HCT116 (cell line): Measurements from ENCODE around the gene ASB9. TPM values are rescaled to one million over a fixed set of nuclear protein-coding genes. Genes with fewer than 3 reads are reported as not detected.

Experiments
- ATAC-seq: fragments of 200-7000 bp; cut with Tn5 transposase; 2 replicates; pipeline ENCODE4 v1.9.1; 2020; ENCODE audit warnings: mild to moderate bottlenecking, moderate library complexity
- BruUV-seq: library from RNA; stranded (reverse); fragments of 400-500 nt; replicated peaks from 2 replicates; lab custom pipeline; 2021; lab: Mats Ljungman, UMichigan
- CTCF ChIA-PET: fragments of 300-600 bp; sonication (Branson Sonifier 250); formaldehyde crosslinking; loops from one replicate; lab custom pipeline; 2021; ENCODE audit warnings: antibody characterized with exemption; lab: Charles Lee
- POLR2A ChIA-PET: fragments of 300-600, 350-600 bp; sonication (Branson Sonifier 250); formaldehyde crosslinking; loops from one replicate; lab custom pipeline; 2021; ENCODE audit warnings: antibody characterized with exemption; lab: Charles Lee
- RAD21 ChIA-PET, 2 experiments: fragments of 300-600 bp; sonication (Branson Sonifier 250); formaldehyde crosslinking; loops; one replicate each; lab custom pipeline; 2023; ENCODE audit warnings: low total read pairs in 2 of 2; ENCODE audit not compliant: uncharacterized antibody in 2 of 2, unreplicated experiment in 2 of 2, low non-redundant PET in 1 of 2; lab: Charles Lee
- DNase-seq: peaks from one replicate; pipeline ENCODE4 v3.0.0-alpha.2; 2010; ENCODE audit warnings: low read depth, low spot score
- H2AFZ ChIP-seq: fragments of 200-600 bp; shearing (Covaris generic), sonication (generic); 2 replicates; pipeline ENCODE4 v1.6.1; 2017; ENCODE audit warnings: low read depth, mixed run types, mixed read lengths, antibody characterized with exemption, low read length; ENCODE audit not compliant: poor library complexity, severe bottlenecking
- H3K27ac ChIP-seq: 2 replicates; pipeline ENCODE4 v1.5.1; 2012; ENCODE audit warnings: low read depth, low read length
- H3K27me3 ChIP-seq: fragments of 200-600 bp; sonication (generic); 2 replicates; pipeline ENCODE4 v1.6.1; 2016; ENCODE audit warnings: mixed run types, low read length, mixed read lengths; ENCODE audit not compliant: insufficient read depth
- H3K36me3 ChIP-seq, 2 experiments: fragments of 200-500 bp in 1 of 2; fragments of 200-600 bp in 1 of 2; sonication (Bioruptor generic) in 1 of 2; sonication (generic) in 1 of 2; 2 replicates each; pipeline versions ENCODE4 v1.5.1 to v1.6.1; 2014 to 2016; ENCODE audit warnings: low read length in 2 of 2, inconsistent platforms in 1 of 2, mixed read lengths in 1 of 2, mixed run types in 1 of 2; ENCODE audit not compliant: insufficient read depth in 2 of 2, control insufficient read depth in 1 of 2
- H3K4me1 ChIP-seq, 2 experiments: fragments of 200-600 bp in 1 of 2; sonication (generic) in 1 of 2; 2 replicates each; pipeline versions ENCODE4 v1.5.1 to v1.6.1; 2012 to 2017; ENCODE audit warnings: low read length in 2 of 2, inconsistent platforms in 1 of 2, mild to moderate bottlenecking in 1 of 2, mixed read lengths in 1 of 2, mixed run types in 1 of 2, moderate library complexity in 1 of 2; ENCODE audit not compliant: insufficient read depth in 2 of 2, control insufficient read depth in 1 of 2
- H3K4me2 ChIP-seq: fragments of 200-600 bp; sonication (generic); 2 replicates; pipeline ENCODE4 v1.6.1; 2017; ENCODE audit warnings: mixed run types, low read length, mixed read lengths
- H3K4me3 ChIP-seq, 2 experiments: fragments of 200-600 bp in 1 of 2; sonication (generic) in 1 of 2; replicated peaks in 1 of 2; 2 replicates each; pipeline ENCODE4 v1.5.1; 2011 to 2016; ENCODE audit warnings: low read length in 2 of 2, control low read depth in 1 of 2, low read depth in 1 of 2, mild to moderate bottlenecking in 1 of 2, mixed read lengths in 1 of 2, mixed run types in 1 of 2
- H3K79me2 ChIP-seq: fragments of 200-600 bp; sonication (generic); 2 replicates; pipeline ENCODE4 v1.6.1; 2017; ENCODE audit warnings: mild to moderate bottlenecking, mixed run types, low read length, moderate library complexity, mixed read lengths; ENCODE audit not compliant: insufficient read depth
- H3K9ac ChIP-seq: fragments of 200-600 bp; sonication (generic); 2 replicates; pipeline ENCODE4 v1.6.1; 2016; ENCODE audit warnings: low read length, mixed read lengths
- H3K9me2 ChIP-seq: fragments of 200-600 bp; sonication (generic), shearing (Covaris generic); 2 replicates; pipeline ENCODE4 v1.6.1; 2017; ENCODE audit warnings: mixed run types, mild to moderate bottlenecking, moderate library complexity; ENCODE audit not compliant: insufficient read depth
- H3K9me3 ChIP-seq, 2 experiments: fragments of 200-500 bp in 1 of 2; fragments of 200-600 bp in 1 of 2; sonication (Bioruptor generic) in 1 of 2; sonication (generic) in 1 of 2; 2 replicates each; pipeline ENCODE4 v1.6.1; 2014 to 2017; ENCODE audit warnings: low read length in 2 of 2, mixed read lengths in 2 of 2, inconsistent platforms in 1 of 2, low read depth in 1 of 2, mild to moderate bottlenecking in 1 of 2, mixed run types in 1 of 2, moderate library complexity in 1 of 2; ENCODE audit not compliant: control insufficient read depth in 1 of 2, insufficient read depth in 1 of 2
- H4K20me1 ChIP-seq: fragments of 200-600 bp; sonication (generic), shearing (Covaris generic); 2 replicates; pipeline ENCODE4 v1.6.1; 2017; ENCODE audit warnings: mixed run types, mild to moderate bottlenecking, moderate library complexity; ENCODE audit not compliant: insufficient read depth
- CBX3 ChIP-seq: IDR thresholded peaks from 2 replicates; pipeline ENCODE4 v1.6.1; 2012; ENCODE audit warnings: low read depth
- CEBPB ChIP-seq: IDR thresholded peaks from 2 replicates; pipeline ENCODE4 v1.6.1; 2012; ENCODE audit warnings: low read depth
- CTCF ChIP-seq, 3 experiments: fragments of 200-600 bp in 1 of 3; sonication (generic) in 1 of 3; IDR thresholded peaks in 2 of 3; conservative IDR thresholded peaks in 1 of 3; 2 replicates each; pipeline ENCODE4 v1.5.1; 2012 to 2017; ENCODE audit warnings: low read depth in 2 of 3, low read length in 2 of 3, antibody characterized with exemption in 1 of 3, borderline replicate concordance in 1 of 3, control low read depth in 1 of 3, mild to moderate bottlenecking in 1 of 3, mixed read lengths in 1 of 3, mixed run types in 1 of 3, moderate library complexity in 1 of 3; ENCODE audit not compliant: insufficient read depth in 1 of 3
- ELF1 ChIP-seq: IDR thresholded peaks from 2 replicates; pipeline ENCODE4 v1.6.1; 2012; ENCODE audit warnings: low read depth, borderline replicate concordance
- EZH2 ChIP-seq: fragments of 200-600 bp; sonication (generic); IDR thresholded peaks from 2 replicates; pipeline ENCODE4 v1.6.1; 2017; ENCODE audit warnings: antibody characterized with exemption, mixed run types
- EZH2phosphoT487 ChIP-seq: fragments of 200-600 bp; IDR thresholded peaks from 2 replicates; pipeline ENCODE4 v1.6.1; 2018; ENCODE audit warnings: antibody characterized with exemption, borderline replicate concordance
- FOSL1 ChIP-seq: IDR thresholded peaks from 2 replicates; pipeline ENCODE4 v1.6.1; 2012; ENCODE audit warnings: low read depth
- JUND ChIP-seq: IDR thresholded peaks from 2 replicates; pipeline ENCODE4 v1.6.1; 2012
- POLR2A ChIP-seq: IDR thresholded peaks from 2 replicates; pipeline ENCODE4 v1.7.0; 2011; ENCODE audit warnings: borderline replicate concordance; ENCODE audit not compliant: insufficient read depth, insufficient read length; ENCODE audit errors: extremely low read depth
- POLR2AphosphoS5 ChIP-seq: IDR thresholded peaks from 2 replicates; pipeline ENCODE4 v1.6.1; 2011; ENCODE audit warnings: mild to moderate bottlenecking, low read depth, low read length, moderate library complexity
- RAD21 ChIP-seq: IDR thresholded peaks from 2 replicates; pipeline ENCODE4 v1.6.1; 2012; ENCODE audit warnings: low read depth, mild to moderate bottlenecking
- SIN3A ChIP-seq: IDR thresholded peaks from 2 replicates; pipeline ENCODE4 v1.6.1; 2012; ENCODE audit warnings: low read depth
- SP1 ChIP-seq: IDR thresholded peaks from 2 replicates; pipeline ENCODE4 v1.6.1; 2012; ENCODE audit warnings: low read depth
- SRF ChIP-seq: IDR thresholded peaks from 2 replicates; pipeline ENCODE4 v1.6.1; 2012; ENCODE audit warnings: low read depth
- TCF7L2 ChIP-seq: IDR thresholded peaks from 2 replicates; pipeline ENCODE4 v1.7.0; 2011; ENCODE audit warnings: borderline replicate concordance, inconsistent platforms; ENCODE audit not compliant: insufficient read depth, insufficient read length; ENCODE audit errors: extremely low read depth
- YY1 ChIP-seq: IDR thresholded peaks from 2 replicates; pipeline ENCODE4 v1.6.1; 2011; ENCODE audit warnings: low read length, low read depth, moderate library complexity, mild to moderate bottlenecking; ENCODE audit not compliant: insufficient replicate concordance; ENCODE audit errors: extremely low read depth
- ZBTB33 ChIP-seq: IDR thresholded peaks from 2 replicates; pipeline ENCODE4 v1.6.1; 2011; ENCODE audit warnings: mild to moderate bottlenecking, low read length, moderate library complexity; ENCODE audit not compliant: insufficient replicate concordance; ENCODE audit errors: extremely low read depth
- ZNF274 ChIP-seq: fragments of 200-500 bp; sonication (Bioruptor generic); IDR thresholded peaks from 2 replicates; pipeline ENCODE4 v1.6.1; 2014; ENCODE audit warnings: mild to moderate bottlenecking, low read depth, low read length, inconsistent platforms
- intact Hi-C: fragments of 100-400 bp; cut with micrococcal nuclease; formaldehyde crosslinking; loops from 2 replicates; pipeline ENCODE4 v1.10.0; 2022
- total RNA-seq: library from RNA; stranded (reverse); gene quantifications from one replicate; pipeline ENCODE4 v1.2.1, GENCODE V29; 2021; ENCODE audit not compliant: unreplicated experiment
- TF ChIP-seq, protein P1 (sequence below): IDR thresholded peaks from 2 replicates; pipeline ENCODE4 v1.6.1; 2012
- TF ChIP-seq, protein P2 (sequence below): IDR thresholded peaks from 2 replicates; pipeline ENCODE4 v1.6.1; 2012

Gene ASB9
- total RNA-seq, 1 experiment from 2014 or later, result 2.9 TPM

GRCh38 chrX:15235001-15235400 lies 34.9 kb downstream of the ASB9 start:
- TF ChIP-seq SRF (no peak), YY1 (no peak), POLR2AphosphoS5 (no peak), SP1 (no peak), ZBTB33 (no peak), EZH2 (no peak), CTCF (IDR thresholded peaks at IDR 0.05 in 2 of 3, conservative IDR thresholded peaks at IDR 0.05 in 1 of 3; ENCODE audit: borderline replicate concordance in 1 of 3, insufficient read depth in 1 of 3, low read depth in 2 of 3, low read length in 2 of 3) (no peak), ZNF274 (no peak), CEBPB (no peak), CBX3 (no peak), SIN3A (no peak), RAD21 (no peak), TCF7L2 (no peak), EZH2phosphoT487 (no peak), FOSL1 (no peak), JUND (no peak), POLR2A (no peak), ELF1 (no peak)
- TF ChIP-seq, protein P1, sequence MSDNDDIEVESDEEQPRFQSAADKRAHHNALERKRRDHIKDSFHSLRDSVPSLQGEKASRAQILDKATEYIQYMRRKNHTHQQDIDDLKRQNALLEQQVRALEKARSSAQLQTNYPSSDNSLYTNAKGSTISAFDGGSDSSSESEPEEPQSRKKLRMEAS, result no peak
- TF ChIP-seq, protein P2, sequence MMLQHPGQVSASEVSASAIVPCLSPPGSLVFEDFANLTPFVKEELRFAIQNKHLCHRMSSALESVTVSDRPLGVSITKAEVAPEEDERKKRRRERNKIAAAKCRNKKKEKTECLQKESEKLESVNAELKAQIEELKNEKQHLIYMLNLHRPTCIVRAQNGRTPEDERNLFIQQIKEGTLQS, result no peak
- Histone ChIP-seq H3K79me2 (no peaks in the 10 kb centered on the region), H3K4me1 (peaks cover 0 to 4% of the 10 kb centered on the region in 2 experiments; a peak in 1 of 4 replicates), H3K36me3 (no peaks in the 10 kb centered on the region), H3K9ac (no peak overlapping the region), H3K27me3 (no peaks in the 10 kb centered on the region), H3K4me2 (no peak overlapping the region), H2AFZ (no peak overlapping the region), H3K4me3 (no peak overlapping the region), H3K27ac (no peak overlapping the region), H4K20me1 (no peaks in the 10 kb centered on the region), H3K9me3 (no peaks in the 10 kb centered on the region), H3K9me2 (no peaks in the 10 kb centered on the region)
- RAD21 ChIA-PET, result no interaction called here
- CTCF ChIA-PET, result no interaction called here
- no TSS peak for BruUV-seq
- POLR2A ChIA-PET, result no interaction called here
- ATAC-seq (no peak), DNase-seq (no peak)
- intact Hi-C loops, result no loop called here
